ENCODE data around the gene CRTC2. TPM values are rescaled to one million over a fixed set of nuclear protein-coding genes. Genes with fewer than 3 reads are reported as not detected.

CRTC2 gene
- total RNA-seq, 1 experiment from 2014 or later = 45.7 TPM

- Histone ChIP-seq H2AK5ac (ENCODE audit: insufficient read length, low read length) (no peak overlapping the region), H4K8ac (replicated peaks; ENCODE audit: insufficient read length, low read depth, low read length) (no peak overlapping the region), H3K56ac (ENCODE audit: insufficient read length, low read depth, low read length) (no peak overlapping the region), H3K79me2 (ENCODE audit: insufficient read depth, low read length) (peaks cover 22% of the 10 kb centered on the region; the same call in 1 of the 2 replicates), H3K79me1 (ENCODE audit: insufficient read depth, low read depth, low read length, poor library complexity, severe bottlenecking) (peaks cover 13% of the 10 kb centered on the region), H2BK15ac (ENCODE audit: low read depth, low read length) (no peak overlapping the region), H3K27me3 (ENCODE audit: insufficient read depth, low read length) (no peaks in the 10 kb centered on the region), H3K14ac (ENCODE audit: insufficient read depth, low read length) (no peak overlapping the region), H4K5ac (ENCODE audit: insufficient read length, low read depth, low read length) (no peak overlapping the region), H3K9me3 (ENCODE audit: control insufficient read depth, low read depth, low read length) (no peaks in the 10 kb centered on the region), H3K18ac (ENCODE audit: insufficient read length, low read depth, low read length) (no peak overlapping the region), H3T11ph (ENCODE audit: low read length) (no peak overlapping the region), H2BK20ac (ENCODE audit: low read depth, low read length, poor library complexity, severe bottlenecking) (no peak overlapping the region), H2BK12ac (ENCODE audit: insufficient read length, low read depth, low read length) (no peak overlapping the region), H3K23me2 (ENCODE audit: insufficient read length, low read depth, low read length, poor library complexity, severe bottlenecking) (no peaks in the 10 kb centered on the region), H3K4ac (ENCODE audit: low read depth, low read length) (no peak overlapping the region), H3K9ac (ENCODE audit: extremely low read depth, insufficient read length, low read length) (no peak overlapping the region), H2AFZ (ENCODE audit: low read length) (no peak overlapping the region), H3K27ac (ENCODE audit: insufficient read length, low read depth, low read length) (no peak overlapping the region), H2BK5ac (ENCODE audit: insufficient read length, low read length) (no peak overlapping the region), H4K20me1 (ENCODE audit: control insufficient read depth, insufficient read depth, insufficient read length) (no peaks in the 10 kb centered on the region), H3K4me1 (ENCODE audit: insufficient read depth, low read length) (no peaks in the 10 kb centered on the region), H4K91ac (ENCODE audit: insufficient read length, low read depth, low read length) (no peak overlapping the region), H3K4me2 (ENCODE audit: insufficient read depth, insufficient read length, low read length) (no peak overlapping the region), H2BK120ac (ENCODE audit: low read depth, low read length, poor library complexity, severe bottlenecking) (no peak overlapping the region), H3K23ac (ENCODE audit: insufficient read length, low read depth, low read length) (no peak overlapping the region)
- Mint-ChIP-seq H3K27ac (no peak overlapping the region), H3K36me3 (ENCODE audit: insufficient read depth in 1 of 3, low read depth in 3 of 3) (peaks cover 10 to 30% (median 26%) of the 10 kb centered on the region in 3 experiments), H3K4me3 (no peak overlapping the region), H3K4me1 (peaks cover 0 to 6% of the 10 kb centered on the region in 2 experiments; a peak in 1 of 4 replicates), H3K27me3 (ENCODE audit: low read depth) (no peaks in the 10 kb centered on the region), H3K9me3 (no peaks in the 10 kb centered on the region; a peak in 1 of 5 replicates)
- no peak for TF ChIP-seq CTCF (conservative IDR thresholded peaks at IDR 0.05)
- no peak for DNase-seq
- WGBS (ENCODE audit: extremely low coverage, insufficient read length, low lambda C conversion rate) = no CpG with 5 or more reads among the region's 6 CpGs
Measured at GRCh38 chr1:153907134-153907533, 51.3 kb downstream of the CRTC2 start.
